SK-N-MC (cell line): ENCODE data around the gene EIF3C.
"Not testable (repeated sequence)": the region's sequence is repeated elsewhere in the genome, so short reads cannot be mapped to it uniquely, and the experiment has no call there.

Experiments used
- DNase-seq: peaks from one replicate; pipeline ENCODE4 v3.0.0-alpha.2; 2011; ENCODE audit warnings: low read depth, low spot score
- H3K27ac ChIP-seq: fragments of 200-600 bp; sonication (generic); 2 replicates; pipeline ENCODE4 v1.5.1; 2016; ENCODE audit warnings: mixed run types
- H3K36me3 ChIP-seq: fragments of 200-600 bp; sonication (generic); 2 replicates; pipeline ENCODE4 v1.6.1; 2017; ENCODE audit warnings: antibody characterized with exemption, low read length, mixed read lengths; ENCODE audit not compliant: insufficient read depth
- H3K4me3 ChIP-seq: fragments of 200-600 bp; sonication (generic); 2 replicates; pipeline ENCODE4 v1.5.1; 2016
- H3K9ac ChIP-seq: fragments of 200-600 bp; sonication (generic); 2 replicates; pipeline ENCODE4 v1.8.0; 2017; ENCODE audit warnings: mixed run types, mixed read lengths; ENCODE audit not compliant: insufficient read length
- H3K9me3 ChIP-seq: fragments of 200-600 bp; sonication (generic); 2 replicates; pipeline ENCODE4 v1.6.1; 2017; ENCODE audit warnings: low read depth, mild to moderate bottlenecking, antibody characterized with exemption, low read length, moderate library complexity, mixed read lengths

Gene EIF3C

DNA sequence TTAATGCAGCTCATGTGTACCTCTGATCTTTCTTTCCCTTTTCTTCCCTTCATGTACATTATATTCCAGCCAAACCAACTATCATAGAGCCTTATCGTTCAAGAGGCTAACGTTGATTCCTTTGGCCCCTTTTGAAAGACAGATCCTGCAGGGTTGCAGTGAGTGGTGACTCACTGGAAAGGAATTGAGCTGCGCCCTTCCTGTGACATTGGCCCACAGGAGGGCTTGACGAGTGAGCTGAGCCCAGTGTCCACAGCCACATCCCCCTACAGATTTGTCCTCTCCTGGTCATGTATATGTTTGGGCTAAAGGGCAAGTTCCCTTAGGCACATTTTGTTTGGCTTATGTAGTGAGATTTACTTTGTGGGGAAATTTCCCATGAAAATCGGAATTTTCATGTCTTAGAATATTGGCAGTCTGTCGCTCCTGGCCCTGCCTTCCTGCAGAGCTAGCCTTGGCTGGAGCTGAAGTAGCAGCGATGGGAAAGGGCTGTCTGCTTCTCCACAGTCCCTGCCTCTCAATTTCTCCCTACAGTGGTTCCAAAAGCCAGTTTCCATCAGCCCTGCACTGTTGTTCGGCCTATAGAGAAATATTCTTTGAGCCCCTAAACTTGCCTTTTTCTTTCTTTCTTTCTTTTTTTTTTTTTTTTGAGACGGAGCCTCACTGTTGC lies 21.3 kb downstream of the EIF3C start:
- not testable (repeated sequence) for H3K36me3 ChIP-seq, H3K4me3 ChIP-seq, H3K9me3 ChIP-seq, DNase-seq, H3K9ac ChIP-seq, H3K27ac ChIP-seq

DNA sequence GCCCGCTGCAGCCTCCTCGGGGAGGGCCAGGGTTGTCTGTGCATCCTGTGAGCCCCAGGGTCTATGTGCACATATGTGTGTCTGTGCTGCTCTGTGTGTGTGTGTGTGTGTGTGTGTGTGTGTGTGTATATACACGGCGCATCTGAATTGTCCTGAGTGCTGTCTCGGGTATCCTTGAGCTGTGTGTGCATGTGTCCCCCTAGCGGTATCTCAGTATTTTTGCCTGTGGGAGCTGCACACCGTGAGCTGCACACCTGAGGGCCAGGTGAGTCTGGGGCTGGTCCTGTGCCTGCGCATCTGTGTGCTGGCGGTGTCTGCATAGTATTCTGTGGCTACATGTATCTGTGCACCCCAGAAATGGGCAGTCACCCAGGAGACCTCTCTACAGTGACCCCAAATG lies 28.5 kb downstream of the EIF3C start:
- H3K9me3 ChIP-seq, H3K9ac ChIP-seq, H3K36me3 ChIP-seq, DNase-seq, H3K4me3 ChIP-seq, H3K27ac ChIP-seq: not testable (repeated sequence)

DNA sequence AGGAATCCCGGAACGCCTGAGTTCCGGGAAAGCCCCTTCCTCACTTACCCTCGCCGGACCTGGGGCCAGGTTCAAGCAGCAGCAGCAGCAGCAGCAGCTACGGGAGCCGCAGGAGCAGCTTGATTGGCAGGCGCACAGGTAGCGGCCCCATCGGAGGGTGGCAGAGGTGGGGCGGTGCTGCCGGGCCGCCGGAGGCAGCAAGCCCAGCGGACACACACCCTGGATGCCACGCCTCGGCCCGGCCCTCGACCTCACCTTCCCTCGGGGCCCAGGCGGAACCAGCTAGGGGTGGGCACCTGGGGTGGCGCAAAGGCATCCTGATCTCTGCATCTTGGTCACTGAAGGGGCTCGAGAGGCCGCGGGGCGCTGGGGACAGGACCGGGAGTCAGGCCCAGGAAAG lies 29.4 kb downstream of the EIF3C start:
- not testable (repeated sequence) for H3K9me3 ChIP-seq, DNase-seq, H3K4me3 ChIP-seq, H3K36me3 ChIP-seq, H3K9ac ChIP-seq, H3K27ac ChIP-seq

DNA sequence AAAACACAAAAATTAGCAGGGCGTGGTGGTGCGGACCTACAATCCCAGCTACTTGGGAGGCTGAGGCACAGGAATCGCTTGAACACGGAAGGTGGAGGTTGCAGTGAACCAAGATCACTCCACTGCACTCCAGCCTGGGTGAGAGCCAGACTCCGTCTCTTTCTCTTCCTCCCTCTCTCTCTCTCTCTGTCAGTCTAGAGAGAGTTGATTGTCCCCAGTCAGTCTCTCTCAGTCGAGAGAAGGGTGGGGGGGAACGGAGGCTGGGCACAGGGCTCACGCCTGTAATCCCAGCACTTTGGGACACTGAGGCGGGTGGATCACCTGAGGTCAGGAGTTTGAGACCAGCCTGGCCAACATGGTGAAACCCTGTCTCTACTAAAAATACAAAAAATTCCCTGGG lies 30.0 kb downstream of the EIF3C start:
- not testable (repeated sequence) for H3K9ac ChIP-seq, H3K9me3 ChIP-seq, H3K27ac ChIP-seq, H3K4me3 ChIP-seq, H3K36me3 ChIP-seq, DNase-seq

DNA sequence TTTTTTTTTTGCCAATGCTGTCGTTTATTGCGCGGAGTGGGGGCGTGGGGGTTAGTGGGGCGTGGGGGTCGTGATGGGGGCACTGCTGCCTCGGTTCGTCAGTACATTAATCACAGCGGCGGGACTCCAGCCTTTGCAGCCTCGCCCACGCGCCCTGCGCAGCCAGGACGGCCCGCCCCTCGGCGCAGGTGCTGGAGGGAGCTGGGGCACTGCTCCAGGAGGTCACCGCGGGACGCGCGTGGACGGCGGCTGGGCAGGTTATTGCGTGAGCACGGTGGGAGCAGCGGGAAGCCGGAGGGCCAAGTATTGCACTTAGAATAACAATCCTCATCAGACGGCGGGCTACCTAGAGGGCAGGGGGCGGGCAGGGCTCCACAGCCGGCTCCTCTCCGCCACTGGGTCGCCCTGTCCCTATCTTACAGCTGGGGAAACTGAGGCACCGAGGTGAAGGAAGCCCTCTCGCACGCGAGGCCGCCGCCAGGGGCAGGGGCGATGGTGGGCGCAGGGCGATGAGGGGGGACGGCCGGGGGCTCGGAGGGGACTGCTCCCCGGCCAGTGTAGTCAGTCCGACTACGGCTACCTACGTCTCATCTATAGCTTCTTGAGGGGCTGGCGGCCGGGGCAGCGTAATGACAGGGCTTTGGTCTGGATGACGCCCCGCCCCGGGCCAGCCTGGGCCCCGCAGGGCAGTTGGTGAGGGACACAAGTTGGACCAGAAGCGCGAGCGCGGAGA lies 35.5 kb downstream of the EIF3C start:
- DNase-seq, H3K4me3 ChIP-seq, H3K36me3 ChIP-seq, H3K9me3 ChIP-seq, H3K9ac ChIP-seq, H3K27ac ChIP-seq: not testable (repeated sequence)

DNA sequence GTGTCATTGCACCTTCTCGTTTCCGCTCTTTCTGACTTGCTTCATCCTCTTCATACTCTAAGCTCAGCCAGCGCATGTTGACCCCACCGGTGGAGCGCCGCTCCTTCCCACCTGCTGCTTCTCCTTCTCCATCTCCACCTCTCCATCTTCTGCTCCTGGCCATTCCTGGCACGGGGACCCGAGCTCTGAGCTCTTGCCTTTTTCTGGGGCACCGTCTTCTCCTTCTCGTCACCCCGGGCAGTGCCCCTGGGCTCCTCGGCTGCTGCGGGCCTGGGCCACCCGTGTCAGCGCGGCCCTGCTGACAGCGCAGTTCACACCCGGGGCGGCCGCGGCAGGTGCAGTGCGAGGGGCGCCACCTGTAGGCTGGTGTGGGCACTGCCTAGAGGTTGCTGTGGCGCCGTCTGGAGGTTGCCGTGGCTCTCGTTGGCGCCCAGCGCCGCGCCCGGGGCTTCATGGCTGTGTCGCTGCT lies 38.8 kb downstream of the EIF3C start:
- not testable (repeated sequence) for H3K27ac ChIP-seq, H3K36me3 ChIP-seq, H3K9me3 ChIP-seq, DNase-seq, H3K9ac ChIP-seq
- H3K4me3 ChIP-seq: peak overlapping the region; percentile 61; the same call in 1 of the 2 replicates

DNA sequence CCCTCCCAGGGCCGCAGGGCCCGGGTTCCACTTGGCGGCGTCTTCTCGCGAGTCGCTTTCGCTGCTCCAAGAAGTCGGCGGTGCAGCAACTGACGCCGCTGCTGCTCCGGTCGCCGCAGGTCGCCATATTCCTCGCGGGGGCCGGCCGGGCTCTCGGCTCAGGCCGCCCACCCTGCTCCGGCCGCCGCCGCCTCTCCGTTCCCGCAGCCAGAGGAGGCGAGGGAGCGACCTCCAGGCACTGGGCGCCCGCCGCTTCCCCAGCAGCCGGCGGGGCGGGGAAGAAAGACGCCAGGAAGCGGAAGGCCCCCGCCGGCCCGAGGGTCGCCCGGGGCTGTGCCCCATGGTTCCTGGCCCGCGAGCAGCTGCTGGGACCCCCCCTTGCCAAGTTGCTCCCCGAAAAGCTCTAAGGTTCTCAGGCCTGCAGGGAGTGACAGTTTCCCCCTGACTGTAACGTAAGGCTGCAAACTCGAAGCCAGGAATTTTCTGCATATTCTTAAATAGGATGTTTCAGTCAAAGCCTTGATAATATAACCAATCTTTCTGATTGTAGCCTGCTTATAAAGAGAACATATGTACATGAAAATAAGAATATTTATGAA lies 39.3 kb downstream of the EIF3C start:
- not testable (repeated sequence) for H3K4me3 ChIP-seq, H3K9ac ChIP-seq, DNase-seq, H3K36me3 ChIP-seq, H3K27ac ChIP-seq, H3K9me3 ChIP-seq

DNA sequence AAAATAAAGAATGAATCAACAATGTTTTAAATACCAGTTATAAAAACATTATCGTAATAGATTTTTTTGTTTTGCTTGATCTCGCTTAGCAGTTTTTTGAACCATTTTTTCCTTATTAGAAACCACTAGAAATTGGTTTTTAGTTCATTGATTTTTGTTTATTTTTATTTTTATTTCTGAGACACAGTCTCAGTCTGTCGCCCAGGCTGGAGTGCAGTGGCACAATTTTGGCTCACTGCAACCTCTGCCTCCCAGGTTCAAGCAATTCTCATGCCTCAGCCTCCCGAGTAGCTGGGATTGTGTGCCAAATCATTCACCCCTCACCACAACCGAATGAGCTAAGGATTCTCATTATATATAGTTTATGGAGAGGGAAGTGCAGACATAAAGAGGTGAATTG lies 40.2 kb downstream of the EIF3C start, which contains the start of gene NPIPB9:
NPIPB9 (plus strand) TSS at position 301 of the 400 bp plus-strand sequence.
- not testable (repeated sequence) for H3K9me3 ChIP-seq, H3K9ac ChIP-seq, H3K4me3 ChIP-seq, DNase-seq, H3K36me3 ChIP-seq, H3K27ac ChIP-seq

DNA sequence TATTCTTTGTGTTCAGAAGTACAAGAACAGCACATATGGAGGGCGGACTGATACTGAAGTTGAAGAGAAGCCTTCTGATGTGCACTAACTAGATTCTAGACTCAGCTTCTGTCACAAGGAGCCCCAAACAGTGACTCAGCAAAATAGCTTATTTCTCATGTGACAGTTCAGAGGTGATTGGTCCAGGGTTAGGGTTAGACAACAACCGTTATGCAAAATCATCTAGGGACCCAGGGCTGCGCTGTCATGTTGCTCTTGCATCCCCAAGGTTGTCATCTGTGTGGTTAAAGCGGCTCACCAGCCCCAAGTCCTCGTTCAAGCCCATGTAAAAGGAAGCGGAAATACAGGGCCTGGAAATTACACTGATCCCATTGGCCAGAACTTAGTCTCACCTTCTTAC lies 70.4 kb downstream of the EIF3C start:
- not testable (repeated sequence) for H3K4me3 ChIP-seq, H3K9me3 ChIP-seq, H3K9ac ChIP-seq, H3K27ac ChIP-seq, H3K36me3 ChIP-seq, DNase-seq

DNA sequence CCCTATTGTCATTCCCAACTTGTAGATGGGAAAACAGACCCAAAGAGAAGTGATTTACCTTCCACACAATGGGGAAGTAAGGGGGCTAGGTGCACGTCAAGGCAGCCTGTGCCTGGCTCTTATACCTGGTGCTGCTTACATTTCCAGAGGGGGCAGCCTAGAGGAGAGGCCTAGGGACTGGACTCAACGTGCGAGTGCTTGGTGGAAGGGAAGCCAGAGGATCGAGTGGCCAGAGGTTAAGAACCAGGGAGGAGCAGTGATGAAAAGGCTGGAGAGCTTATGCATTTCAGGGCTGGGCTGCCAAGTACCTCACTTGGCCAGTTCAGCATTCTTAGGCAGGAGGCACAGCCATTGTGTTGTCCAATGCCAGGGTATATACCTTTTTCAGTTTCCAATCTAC lies 71.1 kb downstream of the EIF3C start:
- H3K4me3 ChIP-seq, H3K27ac ChIP-seq, H3K9ac ChIP-seq, DNase-seq, H3K36me3 ChIP-seq, H3K9me3 ChIP-seq: not testable (repeated sequence)
